SK-N-SH (cell line): ENCODE measurements around the gene MYO9B. TPM values are rescaled to one million over a fixed set of nuclear protein-coding genes. Genes with fewer than 3 reads are reported as not detected.
A peak's percentile ranks its signal among the peaks of the same experiment; 100 is the strongest.

Experiments used
- CTCF ChIA-PET: fragments of 300-600, 350-600 bp; formaldehyde crosslinking; extraction: SDS; loops from one replicate; lab custom pipeline; 2021; lab: Yijun Ruan, JAX
- POLR2A ChIA-PET: fragments of 350-600 bp; sonication (Branson Sonifier 250); formaldehyde crosslinking; extraction: SDS; loops from one replicate; lab custom pipeline; 2020; ENCODE audit warnings: antibody characterized with exemption, inconsistent platforms; lab: Yijun Ruan, JAX
- DNase-seq: peaks from one replicate; pipeline ENCODE4 v3.0.0; 2012
- H2AFZ ChIP-seq: fragments of 200-600 bp; sonication (generic); 2 replicates; pipeline ENCODE4 v1.8.1; 2016; ENCODE audit warnings: antibody characterized with exemption, mild to moderate bottlenecking, low read depth
- H3F3A ChIP-seq: fragments of 200-600 bp; sonication (generic); replicated peaks from 2 replicates; pipeline ENCODE3; 2016; ENCODE audit warnings: antibody characterized with exemption, mild to moderate bottlenecking; ENCODE audit not compliant: insufficient read depth
- H3K27ac ChIP-seq, 2 experiments: fragments of 200-500 bp in 1 of 2; fragments of 200-600 bp in 1 of 2; sonication (Bioruptor generic) in 1 of 2; sonication (generic), shearing (Covaris generic) in 1 of 2; 2 replicates each; pipeline versions ENCODE4 v1.5.1 to v1.6.1; 2014 to 2016; ENCODE audit warnings: low read depth in 2 of 2, inconsistent platforms in 1 of 2, low read length in 1 of 2, mild to moderate bottlenecking in 1 of 2, mixed read lengths in 1 of 2
- H3K27me3 ChIP-seq: fragments of 200-600 bp; sonication (generic), shearing (Covaris generic); 2 replicates; pipeline ENCODE4 v1.6.1; 2016; ENCODE audit warnings: mixed run types; ENCODE audit not compliant: insufficient read depth
- H3K36me3 ChIP-seq, 2 experiments: fragments of 200-500 bp in 1 of 2; fragments of 200-600 bp in 1 of 2; sonication (Bioruptor generic) in 1 of 2; sonication (generic) in 1 of 2; replicated peaks in 1 of 2; 2 replicates each; pipeline versions ENCODE3 to v1.5.1; 2014 to 2016; ENCODE audit warnings: low read length in 1 of 2, mild to moderate bottlenecking in 1 of 2; ENCODE audit not compliant: insufficient read depth in 2 of 2, control insufficient read depth in 1 of 2
- H3K4me1 ChIP-seq, 2 experiments: fragments of 200-500 bp in 1 of 2; fragments of 200-600 bp in 1 of 2; sonication (Bioruptor generic) in 1 of 2; sonication (generic), shearing (Covaris generic) in 1 of 2; 2 replicates each; pipeline versions ENCODE4 v1.5.1 to v1.6.1; 2014 to 2016; ENCODE audit warnings: low read depth in 1 of 2, low read length in 1 of 2, mixed run types in 1 of 2; ENCODE audit not compliant: insufficient read depth in 2 of 2, control insufficient read depth in 1 of 2
- H3K4me2 ChIP-seq: fragments of 200-600 bp; sonication (generic), shearing (Covaris generic); 2 replicates; pipeline ENCODE4 v1.6.1; 2017; ENCODE audit warnings: mixed run types
- H3K4me3 ChIP-seq, 2 experiments: fragments of 200-500 bp in 1 of 2; fragments of 200-600 bp in 1 of 2; sonication (Bioruptor generic) in 1 of 2; sonication (generic), shearing (Covaris generic) in 1 of 2; 2 replicates each; pipeline versions ENCODE4 v1.5.1 to v1.8.1; 2014 to 2016; ENCODE audit warnings: low read depth in 2 of 2, inconsistent platforms in 1 of 2, low read length in 1 of 2, mild to moderate bottlenecking in 1 of 2, mixed read lengths in 1 of 2, moderate library complexity in 1 of 2
- H3K79me2 ChIP-seq: fragments of 200-600 bp; sonication (generic); 2 replicates; pipeline ENCODE4 v1.8.1; 2017; ENCODE audit warnings: mild to moderate bottlenecking; ENCODE audit not compliant: insufficient read depth
- H3K9ac ChIP-seq: fragments of 200-600 bp; sonication (generic); 2 replicates; pipeline ENCODE4 v1.6.1; 2017; ENCODE audit warnings: mixed run types
- H3K9me2 ChIP-seq: fragments of 200-600 bp; sonication (generic); 2 replicates; pipeline ENCODE4 v1.6.1; 2017; ENCODE audit warnings: mixed run types
- H3K9me3 ChIP-seq: fragments of 200-600 bp; sonication (generic); 2 replicates; pipeline ENCODE4 v1.6.1; 2017; ENCODE audit warnings: mixed run types, mild to moderate bottlenecking, moderate library complexity
- H4K20me1 ChIP-seq: fragments of 200-600 bp; sonication (generic); 2 replicates; pipeline ENCODE4 v1.6.1; 2017; ENCODE audit warnings: mild to moderate bottlenecking, mixed run types; ENCODE audit not compliant: insufficient read depth
- CHD2 ChIP-seq: fragments of 150-350 bp; IDR thresholded peaks from 2 replicates; pipeline ENCODE4 v1.6.1; 2018; ENCODE audit warnings: low read length; ENCODE audit not compliant: partially characterized antibody
- CTCF ChIP-seq: fragments of 200-600 bp; sonication (generic); IDR thresholded peaks from 2 replicates; pipeline ENCODE4 v1.6.1; 2017; ENCODE audit warnings: antibody characterized with exemption, mild to moderate bottlenecking, moderate library complexity
- EP300 ChIP-seq, 2 experiments: IDR thresholded peaks; 2 replicates each; pipeline versions ENCODE4 v1.4.0 to v1.6.1; 2012; ENCODE audit warnings: borderline replicate concordance in 1 of 2, low read depth in 1 of 2, low read length in 1 of 2
- FOSL2 ChIP-seq: IDR thresholded peaks from 2 replicates; pipeline ENCODE4 v1.4.0; 2012; ENCODE audit warnings: low read depth, mild to moderate bottlenecking, moderate library complexity, borderline replicate concordance
- GATA2 ChIP-seq: sonication (generic); formaldehyde crosslinking; IDR thresholded peaks from 2 replicates; pipeline ENCODE4 v1.5.0; 2020; ENCODE audit warnings: mild to moderate bottlenecking, missing genetic modification reagents
- IRF3 ChIP-seq: fragments of 150-350 bp; IDR thresholded peaks from 2 replicates; pipeline ENCODE4 v1.6.1; 2016; ENCODE audit warnings: mild to moderate bottlenecking, low read depth, low read length
- JUND ChIP-seq: IDR thresholded peaks from 2 replicates; pipeline ENCODE4 v1.4.0; 2012
- MEF2A ChIP-seq: IDR thresholded peaks from 2 replicates; pipeline ENCODE4 v1.4.0; 2012; ENCODE audit warnings: low read depth, borderline replicate concordance
- NRF1 ChIP-seq: IDR thresholded peaks from 2 replicates; pipeline ENCODE4 v1.6.1; 2012; ENCODE audit warnings: low read depth, mild to moderate bottlenecking, low read length
- PBX3 ChIP-seq: IDR thresholded peaks from 2 replicates; pipeline ENCODE4; 2012
- RCOR1 ChIP-seq: fragments of 150-350 bp; IDR thresholded peaks from 2 replicates; pipeline ENCODE4 v1.6.1; 2017; ENCODE audit warnings: antibody characterized with exemption, low read length
- REST ChIP-seq: IDR thresholded peaks from 2 replicates; pipeline ENCODE4 v1.6.1; 2012; ENCODE audit warnings: mild to moderate bottlenecking, low read depth, low read length, moderate library complexity
- SMC3 ChIP-seq: IDR thresholded peaks from 2 replicates; pipeline ENCODE4 v1.6.1; 2012; ENCODE audit warnings: low read depth, low read length, improper control_type of control experiment
- TAF1 ChIP-seq: IDR thresholded peaks from 2 replicates; pipeline ENCODE4 v1.6.1; 2012; ENCODE audit warnings: low read depth, mild to moderate bottlenecking, low read length, moderate library complexity, borderline replicate concordance
- YY1 ChIP-seq: IDR thresholded peaks from 2 replicates; pipeline ENCODE4 v1.4.0; 2012; ENCODE audit warnings: low read depth, mild to moderate bottlenecking
- WGBS: methylation state at CpG from one replicate; pipeline ENCODE4 v1.1.6; 2017; ENCODE audit warnings: low lambda C conversion rate; 5-methylcytosine and 5-hydroxymethylcytosine counted together
- polyA plus RNA-seq, 3 experiments: library from polyadenylated mRNA; depleted of rRNA; stranded (reverse); fragments of >200 nt; gene quantifications; 2 replicates each; pipeline ENCODE4 v1.2.3, GENCODE V29; 2012

Gene MYO9B
- polyA plus RNA-seq, 1 of the 3 experiments (the other 2 are of a cell fraction), result 37.6 TPM

GRCh38 chr19:17235971-17236777 is 160.6 kb downstream of the MYO9B start:
- peak; percentile 90 for DNase-seq
- TF ChIP-seq CTCF (no peak), TAF1 (peak; percentile 2; the same call in 1 of the 2 replicates), YY1 (no peak), FOSL2 (no peak), JUND (no peak)
- H3K9me3 ChIP-seq, result no peaks in the 10 kb centered on the region
- no peaks in the 10 kb centered on the region for H3K27me3 ChIP-seq
- peaks cover 16 to 17% of the 10 kb centered on the region in 2 experiments for H3K36me3 ChIP-seq
- POLR2A ChIA-PET, result interaction anchor here (2.3 to 2.4 kb wide), 2 partner anchors 10 to 21 kb away, joined by 12 read pairs; partner anchors contain the start of genes OCEL1 and USE1
- no peaks in the 10 kb centered on the region for H3K9me2 ChIP-seq
- WGBS, result 3% methylated on average over 24 of the region's 27 CpGs
- H3K79me2 ChIP-seq, result peaks cover 70% of the 10 kb centered on the region
- peaks cover 16% of the 10 kb centered on the region for H3F3A ChIP-seq
- H3K4me1 ChIP-seq, result peaks cover 13 to 24% of the 10 kb centered on the region in 2 experiments; a peak in 3 of 4 replicates
- H3K4me3 ChIP-seq, result peak overlapping the region; percentile 53 to 70
- peak overlapping the region; percentile 34; the same call in 1 of the 2 replicates for H3K9ac ChIP-seq
- peaks cover 17% of the 10 kb centered on the region for H4K20me1 ChIP-seq
- no peak overlapping the region for H2AFZ ChIP-seq
- H3K27ac ChIP-seq, result peak overlapping the region; percentile 48 to 84
- CTCF ChIA-PET, result interaction anchor here (0.6 to 4.4 kb wide), 8 partner anchors 9 to 165 kb away, joined by 3 to 29 read pairs (median 4); partner anchors contain the start of genes ANKLE1, OCEL1 and USE1
- peak overlapping the region; percentile 97; the same call in 1 of the 2 replicates for H3K4me2 ChIP-seq

GRCh38 chr19:17236811-17237543 is 161.4 kb downstream of the MYO9B start:
- Histone ChIP-seq H3K4me1 (peaks cover 13 to 24% of the 10 kb centered on the region in 2 experiments; a peak in 3 of 4 replicates), H3F3A (peaks cover 16% of the 10 kb centered on the region), H4K20me1 (peaks cover 20% of the 10 kb centered on the region), H3K9me2 (no peaks in the 10 kb centered on the region), H2AFZ (no peak overlapping the region), H3K4me2 (peak overlapping the region; percentile 59; the same call in 1 of the 2 replicates), H3K79me2 (peaks cover 78% of the 10 kb centered on the region), H3K27ac (peak overlapping the region; percentile 48 to 84; a peak in 3 of 4 replicates), H3K9ac (no peak overlapping the region), H3K4me3 (no peak overlapping the region), H3K9me3 (no peaks in the 10 kb centered on the region), H3K36me3 (peaks cover 10 to 12% of the 10 kb centered on the region in 2 experiments), H3K27me3 (no peaks in the 10 kb centered on the region)
- ChIA-PET CTCF (interaction anchor here (0.6 to 4.4 kb wide), 2 partner anchors 28 to 45 kb away, joined by 3 to 29 read pairs; partner anchors contain the start of gene ANKLE1), POLR2A (no interaction called here)
- no peak for DNase-seq
- 95% methylated on average over 18 of the region's 18 CpGs for WGBS
- TF ChIP-seq IRF3, result no peak
- no peak for TF ChIP-seq JUND
- TF ChIP-seq GATA2 (CRISPR knock-in tag), result no peak
- no peak for TF ChIP-seq CHD2
- TF ChIP-seq FOSL2, result no peak
- TF ChIP-seq RCOR1, result no peak
- TF ChIP-seq REST, result no peak
- TF ChIP-seq NRF1, result no peak
- no peak for TF ChIP-seq PBX3
- TF ChIP-seq SMC3, result no peak
- TF ChIP-seq EP300 (IDR thresholded peaks at IDR 0.05; ENCODE audit: borderline replicate concordance in 1 of 2, low read depth in 1 of 2, low read length in 1 of 2), result no peak
- TF ChIP-seq MEF2A, result no peak
